Motor neuron (in vitro differentiated cells): Measurements from ENCODE around the gene LRP4. TPM values are rescaled to one million over a fixed set of nuclear protein-coding genes. Genes with fewer than 3 reads are reported as not detected.

Experiments used
- ATAC-seq, 8 experiments: fragments of 200-7000 bp; cut with Tn5 transposase; replicated peaks in 6 of 8; 2 replicates each; pipeline ENCODE4 v1.8.0; 2021; ENCODE audit warnings: mild to moderate bottlenecking in 8 of 8, moderate library complexity in 8 of 8
- H3K27ac ChIP-seq, 2 donors: fragments of 250-450 bp; sonication (Bioruptor Pico); 2 replicates each; pipeline ENCODE4 v1.9.0; 2021; ENCODE audit warnings: antibody characterized with exemption in 2 of 2, mild to moderate bottlenecking in 2 of 2, moderate library complexity in 1 of 2
- H3K4me1 ChIP-seq, 2 donors: fragments of 250-450 bp; sonication (Bioruptor Pico); replicated peaks in 1 of 2; 2 replicates each; pipeline ENCODE4 v1.6.1; 2021; ENCODE audit warnings: antibody characterized with exemption in 2 of 2, mild to moderate bottlenecking in 2 of 2, moderate library complexity in 1 of 2
- H3K4me3 ChIP-seq, 5 donors: fragments of 250-450 bp; sonication (Bioruptor Pico); 2 replicates each; pipeline ENCODE4 v1.9.0; 2021; ENCODE audit warnings: antibody characterized with exemption in 5 of 5, mild to moderate bottlenecking in 5 of 5, moderate library complexity in 4 of 5
- whole genome bisulfite sequencing, 10 experiments: fragments of 450-650 bp; shearing (Covaris generic); methylation state at CpG; one replicate each; pipeline ENCODE4 v1.0.0; 2022; 5-methylcytosine and 5-hydroxymethylcytosine counted together
- in situ Hi-C, 9 experiments: fragments of 400-800 bp; cut with MboI; loops; one replicate each; pipeline ENCODE4 v1.15.0; 2021; ENCODE audit warnings: low sequenced_read_pairs in 9 of 9, low pct_unique_long_range_greater_than_20kb in 2 of 9; ENCODE audit not compliant: unreplicated experiment in 9 of 9
- total RNA-seq, 8 experiments: library from RNA; unstranded; fragments of 300-600 nt; gene quantifications; 2 replicates each; pipeline versions ENCODE4 v1.2.3 to v1.2.4, GENCODE V29; 2022

Gene LRP4
- total RNA-seq, 8 experiments from 2014 or later: 0.94 to 27.7 (median 1.7) TPM

DNA sequence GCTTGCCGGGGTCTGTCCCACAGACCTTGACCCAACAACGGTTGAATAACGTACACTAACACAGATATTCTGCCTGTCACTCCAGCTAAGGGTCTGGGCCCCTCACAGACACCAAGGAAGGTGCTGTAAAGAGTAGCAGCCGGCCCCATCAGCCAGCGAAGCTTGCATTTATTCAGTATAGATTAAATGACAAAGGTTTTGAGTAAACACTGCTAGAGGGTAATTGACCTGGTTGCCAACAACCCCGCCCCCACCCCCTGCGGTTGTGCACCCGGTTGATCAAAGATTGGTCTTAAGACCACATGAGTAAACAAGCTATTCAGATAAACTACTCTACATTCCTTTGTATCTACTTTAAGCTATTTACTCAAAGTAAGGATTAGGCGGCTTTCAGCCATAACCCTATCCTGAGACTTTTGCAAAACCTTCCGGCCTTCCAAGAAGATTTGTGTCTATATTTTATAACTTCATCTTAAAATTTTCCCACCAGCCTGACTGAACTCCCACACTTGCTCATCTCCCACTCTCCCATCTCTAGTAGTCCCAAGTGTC lies 67.4 kb downstream of the LRP4 start:
- Histone ChIP-seq H3K27ac (no peak overlapping the region), H3K4me3 (no peak overlapping the region), H3K4me1 (peaks cover 0 to 2% of the 10 kb centered on the region in 2 donors)
- WGBS, 10 experiments: 35 to 92% (median 59%) methylated on average over 2 to 9 of the region's 10 CpGs; no CpG with 5 or more reads in 1 of the 10 experiments
- in situ Hi-C loops: no loop called here
- no peak for ATAC-seq

DNA sequence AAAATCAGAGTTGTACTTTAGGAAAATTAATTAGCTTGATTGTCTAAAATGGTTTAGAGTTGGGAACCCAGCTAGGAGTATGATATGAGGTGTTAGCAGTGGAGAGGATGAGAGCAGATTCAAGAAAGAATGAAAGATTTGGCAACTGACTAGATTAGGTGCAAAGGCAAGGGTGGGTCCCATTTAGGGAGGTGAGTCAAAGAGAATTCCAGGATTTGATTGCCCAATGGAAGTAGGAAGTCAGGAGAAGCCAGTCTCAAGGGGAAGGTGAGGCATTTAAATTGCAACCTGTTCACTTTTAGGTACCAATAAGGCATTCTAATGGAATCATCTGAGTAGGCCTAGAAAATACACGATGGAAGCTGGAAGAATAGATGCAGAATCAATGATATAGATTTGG lies 68.7 kb downstream of the LRP4 start:
- ATAC-seq: no peak
- 80 to 94% (median 90%) methylated on average over 1 of the region's 1 CpG; no CpG with 5 or more reads in 3 of the 10 experiments for WGBS, 10 experiments
- Histone ChIP-seq H3K4me3 (no peak overlapping the region), H3K27ac (no peak overlapping the region), H3K4me1 (peaks cover 3 to 5% of the 10 kb centered on the region in 2 donors)
- in situ Hi-C loops: no loop called here

DNA sequence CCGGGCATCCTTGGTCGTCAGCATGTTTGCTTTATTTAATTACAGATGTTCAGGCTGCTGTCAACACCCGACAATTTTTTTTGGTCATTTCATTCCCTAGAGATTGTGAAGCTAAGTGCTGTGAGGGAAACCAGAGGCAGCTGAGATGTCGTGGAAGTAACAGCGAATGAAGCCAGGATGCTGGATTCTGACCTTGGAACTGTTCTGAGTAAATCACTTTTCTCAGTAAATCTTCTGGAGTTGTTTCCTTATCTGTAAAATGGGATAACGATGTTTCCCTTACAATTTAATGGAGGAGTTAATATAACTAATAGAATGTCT lies 71.9 kb downstream of the LRP4 start:
- no peak overlapping the region for H3K27ac ChIP-seq
- ATAC-seq: peak; percentile 3 to 34 (median 26)
- WGBS, 10 experiments: 0 to 31% (median 8%) methylated on average over 2 to 6 of the region's 6 CpGs; no CpG with 5 or more reads in 1 of the 10 experiments
- in situ Hi-C loops: no loop called here
- peaks cover 5 to 9% of the 10 kb centered on the region in 2 donors for H3K4me1 ChIP-seq
- H3K4me3 ChIP-seq: peak overlapping the region; percentile 85 to 100 (median 98)

DNA sequence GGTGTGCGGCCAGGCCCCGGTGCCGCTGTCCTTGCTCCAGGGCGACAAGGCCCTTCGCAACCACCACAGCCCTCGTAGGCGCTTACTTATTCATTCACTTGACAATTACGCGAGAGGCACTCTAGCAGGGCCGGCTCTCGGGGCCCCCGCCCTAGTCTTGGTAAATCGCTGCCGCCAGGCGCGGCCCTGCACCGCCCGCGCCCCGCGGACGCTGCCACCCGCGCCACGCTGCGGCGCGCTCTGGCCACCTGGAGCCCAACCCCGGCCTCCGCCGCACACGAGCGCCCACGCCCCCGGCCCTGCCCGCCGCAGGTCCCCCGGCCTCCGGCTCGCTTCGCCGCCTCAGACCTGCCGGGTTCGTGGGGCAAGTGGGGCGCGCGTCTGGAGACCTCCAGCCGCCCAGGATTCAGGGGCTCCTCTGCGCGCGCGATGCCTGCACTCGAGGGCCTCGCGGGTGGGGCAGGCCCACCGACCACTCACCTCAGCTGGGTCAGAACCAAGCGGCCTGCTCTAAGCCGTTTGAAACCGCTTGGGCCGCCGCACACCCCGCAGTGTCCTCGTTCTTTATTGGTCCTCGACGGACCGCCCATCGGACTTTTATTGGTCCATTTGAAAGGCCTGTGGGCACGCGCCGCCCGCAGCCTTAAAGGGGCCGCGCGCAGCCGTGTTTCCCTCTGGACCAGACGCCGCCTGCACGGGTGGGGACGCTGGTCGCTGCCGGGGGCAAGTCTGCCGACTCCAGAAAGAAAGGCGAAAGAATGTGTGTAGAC lies 72.4 kb downstream of the LRP4 start, which contains the start of gene CKAP5:
Gene CKAP5, minus strand, starts transcription at position 541 of the 770 bp plus-strand sequence. CDS start 25,049 bp downstream, outside the sequence.
- ATAC-seq: peak; percentile 94 to 98 (median 96)
- Histone ChIP-seq H3K4me1 (peaks cover 5 to 9% of the 10 kb centered on the region in 2 donors), H3K4me3 (peak within 1 kb of the TSS; percentile 85 to 100 (median 98)), H3K27ac (peak within 1 kb of the TSS; percentile 75 to 89)
- WGBS, 10 experiments: 0 to 5% (median 0%) methylated on average over 1 to 11 of the region's 83 CpGs; no CpG with 5 or more reads in 3 of the 10 experiments
- in situ Hi-C loops: no loop called here

DNA sequence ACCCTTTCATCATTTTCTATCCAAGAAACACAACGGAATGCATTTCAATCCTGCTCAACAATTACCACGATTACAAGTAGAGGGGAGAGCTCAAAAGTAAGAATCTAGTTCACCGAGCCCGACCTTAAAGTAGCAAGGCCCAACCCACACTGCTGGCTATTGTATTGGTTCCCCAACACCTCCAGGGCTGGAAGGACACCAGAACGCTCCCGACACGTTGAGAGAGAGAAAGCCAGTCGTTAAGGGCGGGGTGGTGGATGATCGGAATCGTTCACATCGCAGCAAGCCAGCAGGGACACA lies 73.0 kb downstream of the LRP4 start:
- peak overlapping the region; percentile 75 to 89 for H3K27ac ChIP-seq

DNA sequence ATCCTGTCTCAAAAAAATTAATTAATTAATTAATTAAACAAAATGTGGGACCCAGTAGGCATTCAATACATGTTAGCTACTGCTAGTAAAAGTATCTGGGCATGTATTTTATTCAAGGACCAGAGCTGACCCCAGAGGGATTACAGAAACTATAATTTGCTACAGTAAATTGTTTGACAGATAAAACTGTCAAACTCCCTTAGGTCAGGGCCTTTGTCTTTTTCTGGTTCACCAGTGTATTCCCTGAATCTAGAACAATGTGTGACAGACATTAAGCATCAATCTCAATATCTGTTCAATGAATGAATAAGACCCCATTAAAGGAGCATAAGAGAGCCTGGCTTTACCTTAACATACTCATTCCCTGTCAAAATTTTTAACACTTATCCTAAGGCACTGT lies 78.2 kb downstream of the LRP4 start:
- H3K27ac ChIP-seq: no peak overlapping the region
- in situ Hi-C loops: no loop called here
- no peak overlapping the region for H3K4me3 ChIP-seq
- no peak for ATAC-seq
- H3K4me1 ChIP-seq: peaks cover 3 to 8% of the 10 kb centered on the region in 2 donors

More for the DNA sequence above, 73.0 kb downstream of the LRP4 start:
- in situ Hi-C loops: no loop called here
- Histone ChIP-seq H3K4me3 (peak overlapping the region; percentile 85 to 100 (median 98)), H3K4me1 (peaks cover 5 to 9% of the 10 kb centered on the region in 2 donors)
- ATAC-seq: peak in 2 of 8 experiments; percentile 12
- WGBS, 10 experiments: 0 to 2% (median 0%) methylated on average over 1 to 11 of the region's 12 CpGs; no CpG with 5 or more reads in 1 of the 10 experiments

DNA sequence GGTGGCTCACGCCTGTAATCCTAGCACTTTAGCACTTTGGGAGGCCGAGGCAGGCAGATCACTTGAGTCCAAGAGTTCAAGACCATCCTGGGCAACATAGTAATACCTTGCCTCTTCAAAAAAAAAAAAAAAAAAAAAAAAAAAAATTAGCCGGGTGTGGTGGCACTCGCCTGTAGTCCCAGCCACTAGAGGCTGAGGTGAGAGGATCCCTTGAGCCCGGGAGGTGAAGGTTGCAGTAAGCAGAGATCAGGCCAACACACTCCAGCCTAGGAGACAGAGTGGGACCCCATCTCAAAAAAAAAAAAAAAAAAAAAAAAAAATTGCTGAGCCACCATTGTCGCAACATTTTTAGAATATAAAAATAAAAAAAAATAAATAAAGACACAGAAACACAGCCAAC lies 79.8 kb downstream of the LRP4 start:
- no peak for ATAC-seq
- in situ Hi-C loops: no loop called here
- H3K4me3 ChIP-seq: no peak overlapping the region
- no peaks in the 10 kb centered on the region for H3K4me1 ChIP-seq
- H3K27ac ChIP-seq: no peak overlapping the region
- 60 to 100% (median 96%) methylated on average over 1 to 6 of the region's 6 CpGs for WGBS, 10 experiments

DNA sequence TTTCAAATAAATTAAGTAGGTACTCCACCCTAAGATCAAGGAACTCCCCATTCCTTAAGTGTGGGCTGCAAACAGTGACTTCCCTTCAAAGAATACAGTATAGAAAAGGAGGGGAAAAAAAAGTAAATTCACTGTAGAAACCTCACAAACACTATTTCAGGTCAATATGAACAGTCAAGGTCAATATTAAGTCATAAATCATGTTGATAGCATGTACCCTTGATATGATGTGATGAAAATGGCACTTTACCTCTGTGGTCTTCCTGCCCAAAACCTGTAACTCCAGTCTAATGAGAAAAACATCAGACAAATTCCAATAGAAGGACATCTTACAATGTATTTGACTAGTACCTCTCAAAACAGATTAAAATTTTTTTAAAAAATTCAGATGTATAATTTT lies 80.5 kb downstream of the LRP4 start:
- ATAC-seq: no peak

DNA sequence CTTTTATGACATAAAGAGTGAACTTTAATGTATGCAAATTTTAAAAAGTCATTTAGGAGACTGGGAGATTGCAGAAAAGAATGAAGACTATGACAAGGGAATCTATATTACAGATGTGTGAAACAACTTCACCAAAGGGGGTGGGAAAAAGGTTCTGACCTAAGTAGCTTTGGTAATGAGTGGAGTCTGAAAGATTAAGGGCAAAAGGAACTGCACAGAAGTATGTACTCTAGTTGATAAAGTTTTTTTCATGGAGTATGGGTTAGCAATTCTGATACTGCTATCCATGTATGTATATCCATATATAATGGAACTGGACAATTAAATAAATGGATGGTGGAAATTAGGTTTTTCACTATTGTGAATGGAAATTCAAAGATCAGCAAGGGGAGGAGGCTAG lies 81.5 kb downstream of the LRP4 start:
- no peak for ATAC-seq
- H3K4me1 ChIP-seq: no peaks in the 10 kb centered on the region
- H3K4me3 ChIP-seq: no peak overlapping the region
- in situ Hi-C loops: no loop called here
- no peak overlapping the region for H3K27ac ChIP-seq

More for the DNA sequence above, 80.5 kb downstream of the LRP4 start:
- H3K4me1 ChIP-seq: no peaks in the 10 kb centered on the region
- no peak overlapping the region for H3K4me3 ChIP-seq
- no peak overlapping the region for H3K27ac ChIP-seq
- in situ Hi-C loops: no loop called here

DNA sequence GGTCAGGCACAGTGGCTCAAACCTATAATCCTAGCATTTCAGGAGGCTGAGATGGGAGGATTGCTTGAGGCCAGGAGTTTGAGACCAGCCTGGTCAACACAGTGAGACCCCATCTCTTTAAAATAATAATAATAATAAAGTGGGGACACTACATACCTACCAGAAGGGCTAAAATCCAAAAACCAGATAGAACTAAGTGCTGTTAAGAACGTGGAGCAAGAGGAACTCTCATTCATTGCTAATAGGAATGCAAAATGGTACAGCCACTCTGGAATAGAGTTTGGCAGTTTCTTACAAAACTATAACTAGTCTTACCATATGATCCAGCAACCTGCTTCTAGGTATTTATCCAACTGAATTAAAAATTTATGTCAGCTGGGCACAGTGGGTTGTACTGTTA lies 81.9 kb downstream of the LRP4 start:
- in situ Hi-C loops: no loop called here
- H3K4me3 ChIP-seq: no peak overlapping the region
- no peaks in the 10 kb centered on the region for H3K4me1 ChIP-seq
- ATAC-seq: no peak
- no peak overlapping the region for H3K27ac ChIP-seq
- WGBS, 10 experiments: 0 to 100% (median 94%) methylated on average over 1 of the region's 1 CpG; no CpG with 5 or more reads in 4 of the 10 experiments

DNA sequence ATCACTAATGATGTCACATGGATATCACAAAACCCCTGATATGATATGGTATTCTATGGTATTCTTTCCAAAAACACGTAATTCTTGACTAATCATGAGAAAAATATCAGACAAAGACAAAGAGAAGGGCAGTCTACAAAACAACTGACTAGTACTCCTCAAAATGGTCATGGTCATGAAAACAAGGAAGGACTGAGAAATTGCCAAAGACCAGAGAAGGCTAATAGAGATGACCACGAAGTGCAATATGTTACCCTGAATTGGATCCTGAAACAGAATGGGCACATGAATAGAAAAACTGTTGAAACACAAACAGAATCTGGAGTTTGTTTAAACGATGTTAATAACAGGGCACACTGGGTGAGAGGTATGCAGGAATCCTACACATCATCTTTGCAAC lies 82.5 kb downstream of the LRP4 start:
- WGBS, 10 experiments: 55 to 100% (median 74%) methylated on average over 1 to 3 of the region's 3 CpGs
- H3K27ac ChIP-seq: no peak overlapping the region
- in situ Hi-C loops: no loop called here
- H3K4me1 ChIP-seq: no peaks in the 10 kb centered on the region
- no peak overlapping the region for H3K4me3 ChIP-seq
- ATAC-seq: no peak

DNA sequence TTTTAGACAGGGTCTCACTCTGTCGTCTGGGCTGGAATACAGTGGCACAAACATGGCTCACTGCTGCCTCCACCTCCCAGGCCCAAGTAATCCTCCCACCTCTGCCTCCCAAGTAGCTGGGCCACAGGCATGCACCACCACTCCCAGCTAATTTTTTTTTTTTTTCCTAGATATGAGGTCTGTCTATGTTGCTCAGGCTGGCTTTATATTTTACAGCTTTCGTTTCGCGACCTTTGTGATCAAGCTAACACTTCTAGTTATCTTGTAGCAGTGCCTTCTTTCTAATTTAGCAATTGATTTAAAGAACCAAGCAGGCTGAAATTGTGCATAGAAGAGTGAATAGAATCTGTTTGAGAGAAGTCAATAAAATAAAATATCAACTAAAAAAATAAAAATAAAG lies 83.5 kb downstream of the LRP4 start:
- in situ Hi-C loops: no loop called here
- H3K27ac ChIP-seq: no peak overlapping the region
- ATAC-seq: no peak
- H3K4me1 ChIP-seq: no peaks in the 10 kb centered on the region
- 91 to 100% (median 99%) methylated on average over 1 to 4 of the region's 4 CpGs; no CpG with 5 or more reads in 2 of the 10 experiments for WGBS, 10 experiments
- no peak overlapping the region for H3K4me3 ChIP-seq

DNA sequence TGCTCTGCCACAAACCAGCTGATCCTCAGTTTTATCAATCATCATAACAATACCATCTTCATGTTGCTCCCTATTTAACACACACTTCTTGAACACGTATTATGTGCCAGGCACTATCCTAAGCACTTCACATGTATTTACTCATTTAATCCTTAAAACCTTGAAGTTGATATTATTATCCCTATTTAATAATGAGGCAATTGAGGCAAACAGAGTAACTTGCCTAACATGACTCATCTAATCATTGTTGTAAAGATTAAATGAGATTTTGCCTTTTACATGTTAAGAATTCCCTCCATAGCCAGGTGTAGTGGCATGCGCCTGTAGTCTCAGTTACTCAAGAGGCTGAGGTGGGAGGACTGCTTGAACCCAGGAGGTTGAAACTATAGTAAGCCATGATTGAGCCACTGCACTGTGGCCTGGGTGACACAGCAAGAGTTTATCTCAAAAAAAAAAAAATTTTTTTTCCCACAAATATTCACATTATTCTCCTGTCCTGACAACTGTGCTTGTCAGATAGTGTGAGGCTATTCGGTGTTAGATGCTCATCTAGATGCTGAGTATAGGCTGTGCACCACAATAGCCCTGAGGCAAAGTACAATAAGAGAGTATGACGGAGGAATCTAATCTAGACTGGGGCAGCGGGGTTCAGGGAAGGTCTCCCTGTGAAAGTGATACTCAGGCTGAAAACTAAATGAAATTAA lies 85.7 kb downstream of the LRP4 start:
- no peak overlapping the region for H3K27ac ChIP-seq
- no peak for ATAC-seq
- no peaks in the 10 kb centered on the region for H3K4me1 ChIP-seq
- WGBS, 10 experiments: 92 to 100% (median 93%) methylated on average over 2 to 4 of the region's 5 CpGs; no CpG with 5 or more reads in 3 of the 10 experiments
- H3K4me3 ChIP-seq: no peak overlapping the region
- in situ Hi-C loops: no loop called here
